T-helper 1 cell treated with Interleukin-12 subunit alpha and Interleukin-12 subunit beta and Interleukin-4 antibody, amounts not matched to agents 30 μg/mL and 1 μg/mL, for 36 hours (primary cell): ENCODE results near the gene LMBRD2.
"Not testable (repeated sequence)": the region's sequence is repeated elsewhere in the genome, so short reads cannot be mapped to it uniquely, and the experiment has no call there.

Experiments used
- H3K27ac Mint-ChIP-seq: one replicate; pipeline ENCODE4 v1.8.0; 2021; ENCODE audit warnings: mild to moderate bottlenecking, mixed read lengths
- H3K27me3 Mint-ChIP-seq: one replicate; pipeline ENCODE4 v1.8.0; 2021; ENCODE audit warnings: low read depth, mixed read lengths
- H3K36me3 Mint-ChIP-seq: one replicate; pipeline ENCODE4 v1.8.0; 2021; ENCODE audit warnings: low read depth, mixed read lengths
- H3K4me1 Mint-ChIP-seq: one replicate; pipeline ENCODE4 v1.8.0; 2021; ENCODE audit warnings: low read depth, mixed read lengths
- H3K4me3 Mint-ChIP-seq: one replicate; pipeline ENCODE4 v1.8.0; 2021; ENCODE audit warnings: mild to moderate bottlenecking, moderate library complexity, mixed read lengths
- H3K9me3 Mint-ChIP-seq: one replicate; pipeline ENCODE4 v1.8.0; 2021; ENCODE audit warnings: mixed read lengths

The LMBRD2 gene

GRCh38 chr5:36151434-36152323, at the start of gene LMBRD2, which contains the start of gene SKP2:
LMBRD2 (minus strand) TSS chr5:36151887; CDS start chr5:36143349, 8,538 bp downstream.
SKP2 (plus strand) TSS chr5:36152111; CDS start chr5:36152263, 152 bp downstream.
- peaks cover 37% of the 10 kb centered on the region for H3K4me1 Mint-ChIP-seq
- H3K4me3 Mint-ChIP-seq = peak within 1 kb of the TSS; percentile 94
- no peaks in the 10 kb centered on the region for H3K27me3 Mint-ChIP-seq
- H3K36me3 Mint-ChIP-seq = peaks cover 25% of the 10 kb centered on the region
- peak within 1 kb of the TSS; percentile 92 for H3K27ac Mint-ChIP-seq
- no peaks in the 10 kb centered on the region for H3K9me3 Mint-ChIP-seq

- no peaks in the 10 kb centered on the region for H3K4me1 Mint-ChIP-seq
- no peaks in the 10 kb centered on the region for H3K27me3 Mint-ChIP-seq
- no peaks in the 10 kb centered on the region for H3K9me3 Mint-ChIP-seq
- H3K36me3 Mint-ChIP-seq = peaks cover 18% of the 10 kb centered on the region
- H3K4me3 Mint-ChIP-seq = no peak overlapping the region
- no peak overlapping the region for H3K27ac Mint-ChIP-seq
These were observed 48.8 kb upstream of the LMBRD2 start for GRCh38 chr5:36200513-36200912.

- H3K36me3 Mint-ChIP-seq = peaks cover 17% of the 10 kb centered on the region
- H3K27me3 Mint-ChIP-seq = no peaks in the 10 kb centered on the region
- no peaks in the 10 kb centered on the region for H3K4me1 Mint-ChIP-seq
- no peaks in the 10 kb centered on the region for H3K9me3 Mint-ChIP-seq
- no peak overlapping the region for H3K27ac Mint-ChIP-seq
- H3K4me3 Mint-ChIP-seq = no peak overlapping the region
These were observed 47.9 kb upstream of the LMBRD2 start for GRCh38 chr5:36199620-36200019.

GRCh38 chr5:36198783-36199182, 47.1 kb upstream of the LMBRD2 start:
- not testable (repeated sequence) for H3K9me3 Mint-ChIP-seq, H3K4me1 Mint-ChIP-seq, H3K27ac Mint-ChIP-seq, H3K27me3 Mint-ChIP-seq, H3K4me3 Mint-ChIP-seq
- peaks cover 17% of the 10 kb centered on the region for H3K36me3 Mint-ChIP-seq

- Mint-ChIP-seq H3K4me3 (no peak overlapping the region), H3K9me3 (no peaks in the 10 kb centered on the region), H3K27me3 (no peaks in the 10 kb centered on the region), H3K27ac (no peak overlapping the region), H3K36me3 (peaks cover 15% of the 10 kb centered on the region), H3K4me1 (no peaks in the 10 kb centered on the region)
These were observed 46.6 kb upstream of the LMBRD2 start for GRCh38 chr5:36198281-36198680.

GRCh38 chr5:36193746-36194145, 42.1 kb upstream of the LMBRD2 start:
- peaks cover 21% of the 10 kb centered on the region for H3K36me3 Mint-ChIP-seq
- H3K9me3 Mint-ChIP-seq = peaks cover 3% of the 10 kb centered on the region
- no peaks in the 10 kb centered on the region for H3K27me3 Mint-ChIP-seq

GRCh38 chr5:36184408-36184807, 32.7 kb upstream of the LMBRD2 start:
- H3K4me1 Mint-ChIP-seq, H3K27me3 Mint-ChIP-seq, H3K4me3 Mint-ChIP-seq, H3K27ac Mint-ChIP-seq, H3K9me3 Mint-ChIP-seq: not testable (repeated sequence)
- H3K36me3 Mint-ChIP-seq = peaks cover 69% of the 10 kb centered on the region

More at GRCh38 chr5:36193746-36194145, 42.1 kb upstream of the LMBRD2 start:
- H3K4me3 Mint-ChIP-seq = no peak overlapping the region
- H3K4me1 Mint-ChIP-seq = no peaks in the 10 kb centered on the region
- H3K27ac Mint-ChIP-seq = no peak overlapping the region

GRCh38 chr5:36181774-36182173, 30.1 kb upstream of the LMBRD2 start:
- Mint-ChIP-seq H3K9me3 (no peaks in the 10 kb centered on the region), H3K27me3 (no peaks in the 10 kb centered on the region), H3K36me3 (peaks cover 61% of the 10 kb centered on the region), H3K4me3 (no peak overlapping the region), H3K4me1 (peaks cover 2% of the 10 kb centered on the region), H3K27ac (no peak overlapping the region)

GRCh38 chr5:36180556-36181350, 29.1 kb upstream of the LMBRD2 start:
- Mint-ChIP-seq H3K4me1 (peaks cover 2% of the 10 kb centered on the region), H3K4me3 (no peak overlapping the region), H3K9me3 (no peaks in the 10 kb centered on the region), H3K27ac (no peak overlapping the region), H3K27me3 (no peaks in the 10 kb centered on the region), H3K36me3 (peaks cover 58% of the 10 kb centered on the region)

GRCh38 chr5:36179950-36180349, 28.3 kb upstream of the LMBRD2 start:
- Mint-ChIP-seq H3K36me3 (peaks cover 54% of the 10 kb centered on the region), H3K4me1 (peaks cover 2% of the 10 kb centered on the region)

GRCh38 chr5:36178524-36178890, 26.8 kb upstream of the LMBRD2 start:
- H3K36me3 Mint-ChIP-seq = peaks cover 58% of the 10 kb centered on the region
- no peaks in the 10 kb centered on the region for H3K9me3 Mint-ChIP-seq
- H3K4me3 Mint-ChIP-seq = no peak overlapping the region

More at GRCh38 chr5:36179950-36180349, 28.3 kb upstream of the LMBRD2 start:
- H3K4me3 Mint-ChIP-seq = no peak overlapping the region
- H3K27ac Mint-ChIP-seq = no peak overlapping the region
- no peaks in the 10 kb centered on the region for H3K27me3 Mint-ChIP-seq
- no peaks in the 10 kb centered on the region for H3K9me3 Mint-ChIP-seq

GRCh38 chr5:36177715-36178523, 26.2 kb upstream of the LMBRD2 start:
- Mint-ChIP-seq H3K9me3 (no peaks in the 10 kb centered on the region), H3K4me1 (peaks cover 4% of the 10 kb centered on the region), H3K27ac (no peak overlapping the region), H3K4me3 (no peak overlapping the region), H3K36me3 (peaks cover 61% of the 10 kb centered on the region), H3K27me3 (no peaks in the 10 kb centered on the region)

More at GRCh38 chr5:36178524-36178890, 26.8 kb upstream of the LMBRD2 start:
- H3K27me3 Mint-ChIP-seq = no peaks in the 10 kb centered on the region
- peaks cover 4% of the 10 kb centered on the region for H3K4me1 Mint-ChIP-seq
- H3K27ac Mint-ChIP-seq = no peak overlapping the region

GRCh38 chr5:36177154-36177553, 25.5 kb upstream of the LMBRD2 start:
- Mint-ChIP-seq H3K27me3 (no peaks in the 10 kb centered on the region), H3K27ac (no peak overlapping the region), H3K4me1 (peaks cover 4% of the 10 kb centered on the region), H3K9me3 (no peaks in the 10 kb centered on the region), H3K36me3 (peaks cover 56% of the 10 kb centered on the region), H3K4me3 (no peak overlapping the region)

GRCh38 chr5:36175043-36175442, 23.4 kb upstream of the LMBRD2 start:
- Mint-ChIP-seq H3K4me3 (no peak overlapping the region), H3K4me1 (peaks cover 4% of the 10 kb centered on the region), H3K9me3 (no peaks in the 10 kb centered on the region), H3K36me3 (peaks cover 42% of the 10 kb centered on the region), H3K27ac (no peak overlapping the region), H3K27me3 (no peaks in the 10 kb centered on the region)
